Erythroblast (primary cell): ENCODE results near the gene COASY.

Source experiments
- GATA1 ChIP-seq: IDR thresholded peaks from 2 replicates; pipeline ENCODE4 v1.6.1; 2011; ENCODE audit warnings: low read depth, mild to moderate bottlenecking, control low read depth, low read length, moderate library complexity
- POLR2A ChIP-seq: IDR thresholded peaks from 2 replicates; pipeline ENCODE4 v1.6.1; 2011; ENCODE audit warnings: mild to moderate bottlenecking, low read length

GRCh38 chr17:42590886-42591285, 28.9 kb downstream of the COASY start:
- TF ChIP-seq POLR2A, result no peak
- no peak for TF ChIP-seq GATA1
